ENCODE results near the gene MAP7D2.

MAP7D2 gene

DNA sequence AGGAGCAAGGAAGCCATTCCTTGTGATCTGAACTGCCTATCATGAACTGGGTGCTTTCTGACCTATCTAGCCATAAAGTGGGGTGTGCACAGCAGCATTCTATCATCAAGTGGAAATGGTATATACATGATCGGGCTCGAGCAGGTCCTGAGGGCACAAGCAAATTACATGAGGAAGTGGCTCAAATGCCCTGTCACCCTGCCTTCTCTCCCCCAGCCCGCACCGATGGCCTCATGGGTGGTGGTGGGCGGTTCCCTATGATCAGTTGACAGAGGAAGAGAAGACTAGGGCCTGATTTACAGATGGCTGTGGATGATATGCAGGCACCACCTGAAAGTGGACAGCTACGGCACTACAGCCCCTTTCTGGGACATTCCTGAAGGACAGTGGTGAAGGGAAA lies 79.5 kb downstream of the MAP7D2 start:
- DNase-seq = no peak

GRCh38 chrX:20032201-20032600 lies 84.5 kb downstream of the MAP7D2 start:
- DNase-seq = no peak

- no peak for DNase-seq
These were observed 87.0 kb downstream of the MAP7D2 start for GRCh38 chrX:20029728-20030127.

GRCh38 chrX:20028588-20028987 lies 88.1 kb downstream of the MAP7D2 start:
- no peak for DNase-seq

GRCh38 chrX:20026278-20026677 lies 90.4 kb downstream of the MAP7D2 start:
- DNase-seq = no peak

- no peak for DNase-seq
These were observed 96.9 kb downstream of the MAP7D2 start for GRCh38 chrX:20019672-20020365.

DNA sequence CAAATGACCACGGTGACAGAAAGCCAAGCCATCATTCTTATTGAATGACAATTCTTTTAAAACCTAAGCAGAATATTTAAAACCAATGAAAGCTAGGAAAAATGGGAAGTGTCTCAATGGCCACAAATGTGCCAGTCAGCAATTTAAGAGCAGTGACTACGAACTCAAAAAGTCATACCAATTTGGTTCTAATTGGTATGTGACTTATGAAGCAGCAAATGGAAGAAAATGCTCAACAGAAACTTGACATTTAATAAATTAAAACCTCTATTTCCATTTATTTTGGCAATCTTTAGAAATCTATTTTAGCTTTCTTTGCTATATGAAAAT lies 100.1 kb downstream of the MAP7D2 start:
- DNase-seq = no peak

GRCh38 chrX:20015945-20016615 lies 100.6 kb downstream of the MAP7D2 start:
- DNase-seq = no peak

- DNase-seq = no peak
These were observed 101.3 kb downstream of the MAP7D2 start for GRCh38 chrX:20015422-20015821.

GRCh38 chrX:20011608-20012007 lies 105.1 kb downstream of the MAP7D2 start:
- no peak for DNase-seq

DNA sequence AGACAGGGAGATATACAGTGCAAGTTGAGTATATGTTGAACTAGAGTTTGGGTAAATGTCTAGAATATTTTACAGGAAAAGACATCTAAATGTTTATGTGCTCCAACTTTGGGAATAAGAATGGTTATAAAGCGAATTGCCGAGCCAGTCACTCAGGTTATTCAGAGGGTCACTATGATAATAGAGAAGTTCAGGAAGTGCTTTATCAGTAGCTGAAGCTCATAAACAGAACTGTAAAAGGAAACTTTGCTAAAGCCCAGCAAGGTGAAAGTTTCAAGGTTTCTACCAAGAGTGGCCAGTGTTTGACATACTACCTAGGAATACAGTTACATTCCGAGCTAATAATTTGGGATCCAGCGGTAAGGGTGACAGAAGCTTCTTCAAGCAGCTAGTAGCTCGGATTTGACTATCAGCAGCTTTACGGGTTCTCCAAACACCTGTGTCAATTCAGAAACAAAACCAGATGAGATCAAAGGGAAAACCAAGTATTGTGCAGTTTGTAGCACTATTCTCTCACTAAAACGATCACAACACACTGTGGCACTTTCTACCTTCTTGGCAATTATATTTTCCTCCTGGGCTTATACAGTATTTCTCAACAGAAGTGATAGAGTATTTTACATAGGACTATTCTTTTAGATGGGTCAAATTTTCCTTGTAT lies 108.6 kb downstream of the MAP7D2 start:
- no peak for DNase-seq

- no peak for DNase-seq
These were observed 110.8 kb downstream of the MAP7D2 start for GRCh38 chrX:20005883-20006282.

GRCh38 chrX:20001588-20001987 lies 115.1 kb downstream of the MAP7D2 start:
- DNase-seq = no peak

DNA sequence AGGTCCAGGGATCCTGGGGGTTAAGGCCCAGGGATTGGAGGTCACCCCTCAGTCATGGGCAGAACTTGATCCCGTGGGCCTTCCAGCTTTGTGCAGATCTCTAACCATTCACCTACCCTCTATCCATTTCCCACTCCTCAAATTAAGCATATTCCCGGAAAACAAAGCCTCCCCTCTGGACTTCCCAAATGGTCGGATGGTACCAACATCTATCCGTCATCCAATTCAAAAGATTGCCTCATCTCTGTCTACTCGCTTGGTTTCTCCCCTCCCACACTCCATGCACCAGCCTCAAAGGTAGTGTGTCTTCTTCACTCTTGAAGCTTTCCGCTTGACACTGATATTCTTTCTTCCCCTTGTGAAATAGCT lies 125.4 kb downstream of the MAP7D2 start:
- DNase-seq = peak; percentile 5

GRCh38 chrX:19990556-19991349 lies 126.0 kb downstream of the MAP7D2 start, which contains the start of gene BCLAF3:
Gene BCLAF3 (minus strand): TSS chrX:19991061. CDS start chrX:19970264, 20,797 bp downstream.
- DNase-seq = peak; percentile 87

GRCh38 chrX:19990151-19990555 lies 126.6 kb downstream of the MAP7D2 start:
- no peak for DNase-seq

GRCh38 chrX:19987856-19988255 lies 128.9 kb downstream of the MAP7D2 start:
- DNase-seq = no peak

DNA sequence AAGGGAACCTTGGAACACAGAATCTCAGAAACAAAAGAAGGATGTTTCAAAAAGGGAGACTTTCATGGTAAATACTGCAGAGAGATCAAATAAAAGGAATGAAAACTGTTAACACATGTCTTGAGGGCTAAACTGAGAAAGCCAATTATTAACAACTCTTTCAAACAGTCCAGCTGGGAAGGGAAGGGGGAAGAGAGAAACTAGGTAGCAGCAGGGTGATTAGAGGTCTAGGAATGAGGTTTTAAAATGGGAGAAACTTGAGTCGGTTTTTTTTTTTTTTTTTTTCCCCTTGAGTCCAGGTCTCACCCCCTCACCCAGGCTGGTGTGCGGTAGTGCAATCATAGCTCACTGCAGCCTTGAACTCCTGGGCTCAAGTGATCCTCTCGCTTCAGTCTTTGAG lies 130.2 kb downstream of the MAP7D2 start:
- DNase-seq = no peak

- DNase-seq = no peak
These were observed 134.8 kb downstream of the MAP7D2 start for GRCh38 chrX:19981947-19982346.

- DNase-seq = no peak
These were observed 140.9 kb downstream of the MAP7D2 start for GRCh38 chrX:19975845-19976244.

- no peak for DNase-seq
These were observed 143.7 kb downstream of the MAP7D2 start for GRCh38 chrX:19972984-19973383.

GRCh38 chrX:19968276-19968675 lies 148.4 kb downstream of the MAP7D2 start:
- no peak for DNase-seq

DNA sequence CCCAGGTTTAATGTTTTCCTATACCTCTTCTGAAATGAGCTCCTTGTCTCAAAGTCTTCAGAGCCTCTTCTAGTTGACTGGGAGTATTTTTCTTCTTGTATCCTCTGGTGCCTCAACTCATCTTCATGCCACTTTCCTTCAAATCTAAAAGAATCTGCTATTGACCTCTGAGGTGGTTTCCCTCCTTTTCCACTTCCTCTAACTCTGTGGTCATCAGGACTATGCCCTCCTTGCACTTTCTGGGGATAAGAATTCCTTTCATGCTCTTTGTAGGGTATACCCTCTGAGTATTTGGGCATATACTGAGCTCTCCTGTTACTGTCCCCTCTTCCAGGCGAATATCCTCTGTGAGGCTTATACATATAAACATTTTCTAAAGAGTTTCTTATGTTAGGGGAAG lies 150.7 kb downstream of the MAP7D2 start:
- no peak for DNase-seq
